DND-41 (cell line): ENCODE results near the gene SHLD2.

Experiments
- ATAC-seq: fragments of 200-7000 bp; cut with Tn5 transposase; 3 replicates; pipeline ENCODE4 v1.9.1; 2021; ENCODE audit warnings: low read depth; ENCODE audit not compliant: insufficient read depth
- DNase-seq: peaks from one replicate; pipeline ENCODE4 v3.0.0-alpha.2; 2020
- H2AFZ ChIP-seq: 2 replicates; pipeline ENCODE4 v1.6.0; 2012; ENCODE audit warnings: low read depth, low read length
- H3K27ac ChIP-seq: 2 replicates; pipeline ENCODE4 v1.5.1; 2012; ENCODE audit warnings: low read length, inconsistent platforms
- H3K27me3 ChIP-seq: fragments of 200-600 bp; sonication (generic); 2 replicates; pipeline ENCODE4 v1.6.0; 2012; ENCODE audit warnings: low read length, mild to moderate bottlenecking, inconsistent platforms; ENCODE audit not compliant: insufficient read depth, poor library complexity
- H3K36me3 ChIP-seq: 2 replicates; pipeline ENCODE4 v1.5.1; 2012; ENCODE audit warnings: low read length, inconsistent platforms; ENCODE audit not compliant: insufficient read depth
- H3K4me1 ChIP-seq: 2 replicates; pipeline ENCODE4 v1.5.1; 2012; ENCODE audit warnings: mild to moderate bottlenecking, low read length; ENCODE audit not compliant: insufficient read depth
- H3K4me2 ChIP-seq: 2 replicates; pipeline ENCODE4 v1.6.0; 2012; ENCODE audit warnings: mild to moderate bottlenecking, moderate library complexity, low read length, inconsistent platforms; ENCODE audit not compliant: insufficient read depth
- H3K4me3 ChIP-seq, 2 experiments: fragments of 200-600 bp in 1 of 2; shearing (Covaris generic) in 1 of 2; 2 replicates each; pipeline ENCODE4 v1.5.1; 2012 to 2016; ENCODE audit warnings: inconsistent platforms in 2 of 2, low read length in 2 of 2, mild to moderate bottlenecking in 2 of 2, low read depth in 1 of 2, moderate library complexity in 1 of 2
- H3K79me2 ChIP-seq: 2 replicates; pipeline ENCODE4 v1.6.0; 2012; ENCODE audit warnings: low read length, inconsistent platforms; ENCODE audit not compliant: insufficient read depth
- H3K9ac ChIP-seq: 2 replicates; pipeline ENCODE4 v1.6.0; 2012; ENCODE audit warnings: low read depth, mild to moderate bottlenecking, inconsistent platforms, low read length, moderate library complexity
- H3K9me3 ChIP-seq: 2 replicates; pipeline ENCODE4 v1.5.1; 2012; ENCODE audit warnings: low read length, moderate library complexity, mild to moderate bottlenecking, inconsistent platforms; ENCODE audit not compliant: insufficient read depth, severe bottlenecking
- H4K20me1 ChIP-seq: 2 replicates; pipeline ENCODE4 v1.6.0; 2012; ENCODE audit warnings: low read length; ENCODE audit not compliant: insufficient read depth
- EZH2 ChIP-seq: IDR thresholded peaks from 3 replicates; pipeline ENCODE4 v1.6.1; 2012; ENCODE audit warnings: borderline replicate concordance, low read depth, mild to moderate bottlenecking, moderate library complexity, low read length, inconsistent platforms; ENCODE audit not compliant: severe bottlenecking
- TF ChIP-seq, protein P1 (sequence below): IDR thresholded peaks from 2 replicates; pipeline ENCODE4 v1.5.1; 2012; ENCODE audit warnings: borderline replicate concordance, low read length, moderate library complexity, mild to moderate bottlenecking; ENCODE audit not compliant: poor library complexity, severe bottlenecking; ENCODE audit errors: extremely low read depth

The SHLD2 gene

GRCh38 chr10:87059401-87059800 is 35.6 kb upstream of the SHLD2 start:
- Histone ChIP-seq H3K27me3 (no peaks in the 10 kb centered on the region), H3K4me3 (no peak overlapping the region), H3K4me1 (no peaks in the 10 kb centered on the region), H3K36me3 (peaks cover 88% of the 10 kb centered on the region), H3K9ac (no peak overlapping the region), H2AFZ (no peak overlapping the region), H4K20me1 (no peaks in the 10 kb centered on the region), H3K79me2 (no peaks in the 10 kb centered on the region), H3K27ac (no peak overlapping the region), H3K9me3 (no peaks in the 10 kb centered on the region), H3K4me2 (no peak overlapping the region)
- TF ChIP-seq, protein P1, sequence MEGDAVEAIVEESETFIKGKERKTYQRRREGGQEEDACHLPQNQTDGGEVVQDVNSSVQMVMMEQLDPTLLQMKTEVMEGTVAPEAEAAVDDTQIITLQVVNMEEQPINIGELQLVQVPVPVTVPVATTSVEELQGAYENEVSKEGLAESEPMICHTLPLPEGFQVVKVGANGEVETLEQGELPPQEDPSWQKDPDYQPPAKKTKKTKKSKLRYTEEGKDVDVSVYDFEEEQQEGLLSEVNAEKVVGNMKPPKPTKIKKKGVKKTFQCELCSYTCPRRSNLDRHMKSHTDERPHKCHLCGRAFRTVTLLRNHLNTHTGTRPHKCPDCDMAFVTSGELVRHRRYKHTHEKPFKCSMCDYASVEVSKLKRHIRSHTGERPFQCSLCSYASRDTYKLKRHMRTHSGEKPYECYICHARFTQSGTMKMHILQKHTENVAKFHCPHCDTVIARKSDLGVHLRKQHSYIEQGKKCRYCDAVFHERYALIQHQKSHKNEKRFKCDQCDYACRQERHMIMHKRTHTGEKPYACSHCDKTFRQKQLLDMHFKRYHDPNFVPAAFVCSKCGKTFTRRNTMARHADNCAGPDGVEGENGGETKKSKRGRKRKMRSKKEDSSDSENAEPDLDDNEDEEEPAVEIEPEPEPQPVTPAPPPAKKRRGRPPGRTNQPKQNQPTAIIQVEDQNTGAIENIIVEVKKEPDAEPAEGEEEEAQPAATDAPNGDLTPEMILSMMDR: no peak
- ATAC-seq (no peak), DNase-seq (no peak)

GRCh38 chr10:87060280-87060928 is 34.6 kb upstream of the SHLD2 start:
- Histone ChIP-seq H3K27me3 (no peaks in the 10 kb centered on the region), H3K4me1 (no peaks in the 10 kb centered on the region), H3K4me3 (no peak overlapping the region), H4K20me1 (no peaks in the 10 kb centered on the region), H3K4me2 (no peak overlapping the region), H3K9me3 (no peaks in the 10 kb centered on the region), H2AFZ (no peak overlapping the region), H3K27ac (no peak overlapping the region), H3K36me3 (peaks cover 87% of the 10 kb centered on the region), H3K79me2 (no peaks in the 10 kb centered on the region), H3K9ac (no peak overlapping the region)
- DNase-seq (no peak), ATAC-seq (no peak)
- TF ChIP-seq, protein P1: no peak
- TF ChIP-seq EZH2: no peak

GRCh38 chr10:87064651-87065050 is 30.4 kb upstream of the SHLD2 start:
- TF ChIP-seq, protein P1: no peak
- TF ChIP-seq EZH2: no peak
- H3K27ac ChIP-seq: no peak overlapping the region
- H2AFZ ChIP-seq: no peak overlapping the region
- H3K9me3 ChIP-seq: no peaks in the 10 kb centered on the region
- no peak overlapping the region for H3K9ac ChIP-seq
- no peak overlapping the region for H3K4me3 ChIP-seq
- ATAC-seq (no peak), DNase-seq (no peak)
- H4K20me1 ChIP-seq: no peaks in the 10 kb centered on the region
- no peaks in the 10 kb centered on the region for H3K27me3 ChIP-seq
- H3K36me3 ChIP-seq: peaks cover 91% of the 10 kb centered on the region
- no peak overlapping the region for H3K4me2 ChIP-seq
- no peaks in the 10 kb centered on the region for H3K79me2 ChIP-seq
- H3K4me1 ChIP-seq: no peaks in the 10 kb centered on the region
